OCI-LY7 (cell line): ENCODE measurements around the gene BLOC1S4.

Source experiments
- EZH2phosphoT487 ChIP-seq: fragments of 200-600 bp; sonication (generic); IDR thresholded peaks from 2 replicates; pipeline ENCODE4 v1.6.1; 2018; ENCODE audit warnings: low read depth, borderline replicate concordance, mild to moderate bottlenecking, mixed run types, antibody characterized with exemption, low read length, moderate library complexity, mixed read lengths
- TF ChIP-seq, protein P1 (sequence below): fragments of 200-600 bp; sonication (generic); conservative IDR thresholded peaks from 2 replicates; pipeline ENCODE4 v1.5.1; 2014; ENCODE audit warnings: mild to moderate bottlenecking, antibody characterized with exemption, low read length, moderate library complexity, mixed read lengths

GRCh38 chr4:6752486-6752829 is 36.5 kb downstream of the BLOC1S4 start:
- TF ChIP-seq, protein P1, sequence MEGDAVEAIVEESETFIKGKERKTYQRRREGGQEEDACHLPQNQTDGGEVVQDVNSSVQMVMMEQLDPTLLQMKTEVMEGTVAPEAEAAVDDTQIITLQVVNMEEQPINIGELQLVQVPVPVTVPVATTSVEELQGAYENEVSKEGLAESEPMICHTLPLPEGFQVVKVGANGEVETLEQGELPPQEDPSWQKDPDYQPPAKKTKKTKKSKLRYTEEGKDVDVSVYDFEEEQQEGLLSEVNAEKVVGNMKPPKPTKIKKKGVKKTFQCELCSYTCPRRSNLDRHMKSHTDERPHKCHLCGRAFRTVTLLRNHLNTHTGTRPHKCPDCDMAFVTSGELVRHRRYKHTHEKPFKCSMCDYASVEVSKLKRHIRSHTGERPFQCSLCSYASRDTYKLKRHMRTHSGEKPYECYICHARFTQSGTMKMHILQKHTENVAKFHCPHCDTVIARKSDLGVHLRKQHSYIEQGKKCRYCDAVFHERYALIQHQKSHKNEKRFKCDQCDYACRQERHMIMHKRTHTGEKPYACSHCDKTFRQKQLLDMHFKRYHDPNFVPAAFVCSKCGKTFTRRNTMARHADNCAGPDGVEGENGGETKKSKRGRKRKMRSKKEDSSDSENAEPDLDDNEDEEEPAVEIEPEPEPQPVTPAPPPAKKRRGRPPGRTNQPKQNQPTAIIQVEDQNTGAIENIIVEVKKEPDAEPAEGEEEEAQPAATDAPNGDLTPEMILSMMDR, result no peak
- no peak for TF ChIP-seq EZH2phosphoT487
